SK-N-MC (cell line): ENCODE results near the gene TTLL1.

Source experiments
- EZH2 ChIP-seq: fragments of 200-600 bp; sonication (generic); IDR thresholded peaks from one replicate; pipeline ENCODE4 v1.6.1; 2017; ENCODE audit warnings: antibody characterized with exemption
- FOXP2 ChIP-seq: optimal IDR thresholded peaks from 2 replicates; pipeline ENCODE3; 2011; ENCODE audit warnings: mild to moderate bottlenecking, moderate library complexity; ENCODE audit not compliant: insufficient read depth; ENCODE audit errors: extremely low read length, control extremely low read depth
- POLR2AphosphoS5 ChIP-seq: IDR thresholded peaks from 2 replicates; pipeline ENCODE4 v1.6.1; 2012; ENCODE audit warnings: mild to moderate bottlenecking, low read depth, low read length, borderline replicate concordance

DNA sequence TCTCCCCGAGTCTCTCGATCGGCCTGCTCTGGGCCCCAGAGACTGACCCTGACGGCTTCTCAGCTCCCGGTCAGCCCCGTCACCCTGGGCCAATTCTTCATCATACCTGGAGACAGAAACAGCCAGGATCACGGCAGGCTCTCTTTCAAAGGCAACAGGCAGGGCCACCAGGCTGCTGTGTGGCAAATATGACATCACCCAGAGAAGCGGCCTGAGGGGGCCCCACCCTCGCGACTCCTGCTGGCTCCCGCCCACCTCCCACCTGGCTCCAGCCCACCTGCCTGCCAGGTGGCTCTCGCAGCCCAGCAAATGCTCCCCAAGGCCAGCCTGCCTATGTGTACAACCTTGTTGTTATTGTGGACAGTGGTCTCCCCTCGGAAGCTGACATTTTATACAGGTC is 49.4 kb downstream of the TTLL1 start:
- TF ChIP-seq EZH2 (no peak), POLR2AphosphoS5 (no peak), FOXP2 (no peak)
